SU-DHL-6 (cell line): ENCODE results near the gene PPP1R12C.

Source experiments
- H2AFZ ChIP-seq: fragments of 200-600 bp; sonication (generic); 2 replicates; pipeline ENCODE4 v1.6.1; 2014; ENCODE audit warnings: low read depth, mild to moderate bottlenecking, moderate library complexity, mixed read lengths, antibody characterized with exemption, low read length; ENCODE audit not compliant: severe bottlenecking
- H3F3A ChIP-seq: fragments of 200-600 bp; shearing (Covaris generic); 2 replicates; pipeline ENCODE4 v1.6.0; 2016; ENCODE audit warnings: antibody characterized with exemption, mild to moderate bottlenecking; ENCODE audit not compliant: insufficient read depth
- H3K27ac ChIP-seq: fragments of 200-600 bp; sonication (generic); 2 replicates; pipeline ENCODE4 v1.5.1; 2016; ENCODE audit warnings: low read depth, mild to moderate bottlenecking, low read length, moderate library complexity, mixed read lengths
- H3K27me3 ChIP-seq: fragments of 200-600 bp; sonication (generic), shearing (Covaris generic); 2 replicates; pipeline ENCODE4 v1.6.0; 2014; ENCODE audit warnings: mild to moderate bottlenecking, low read length
- H3K36me3 ChIP-seq: fragments of 200-600 bp; sonication (generic); 2 replicates; pipeline ENCODE4 v1.6.1; 2014; ENCODE audit warnings: mild to moderate bottlenecking, low read length, mixed read lengths
- H3K4me2 ChIP-seq: fragments of 300-600, 200-600 bp; shearing (Covaris generic), sonication (generic); 2 replicates; pipeline ENCODE4 v1.6.0; 2014; ENCODE audit warnings: low read length, low read depth, mild to moderate bottlenecking; ENCODE audit not compliant: poor library complexity, severe bottlenecking
- H3K4me3 ChIP-seq: fragments of 200-600 bp; sonication (generic); 2 replicates; pipeline ENCODE4 v1.5.1; 2014; ENCODE audit warnings: antibody characterized with exemption, low read length, mild to moderate bottlenecking, mixed read lengths; ENCODE audit not compliant: insufficient read depth, poor library complexity, severe bottlenecking
- H3K79me2 ChIP-seq: fragments of 200-600 bp; sonication (generic); 2 replicates; pipeline ENCODE4 v1.6.1; 2014; ENCODE audit warnings: mild to moderate bottlenecking, low read length, moderate library complexity; ENCODE audit not compliant: insufficient read depth
- H3K9ac ChIP-seq: fragments of 200-600 bp; sonication (generic); 2 replicates; pipeline ENCODE4 v1.7.0; 2014; ENCODE audit warnings: mild to moderate bottlenecking, low read length
- H3K9me2 ChIP-seq: fragments of 200-600 bp; sonication (generic); replicated peaks from 2 replicates; pipeline ENCODE4 v1.6.1; 2014; ENCODE audit warnings: low read length; ENCODE audit not compliant: insufficient read depth
- H3K9me3 ChIP-seq: fragments of 200-600 bp; sonication (generic); 2 replicates; pipeline ENCODE4 v1.6.1; 2014; ENCODE audit warnings: low read length, mixed read lengths; ENCODE audit not compliant: insufficient read depth
- H4K20me1 ChIP-seq: fragments of 200-600 bp; sonication (generic); 2 replicates; pipeline ENCODE4 v1.6.1; 2014; ENCODE audit warnings: low read depth, mild to moderate bottlenecking, antibody characterized with exemption, low read length, moderate library complexity, mixed read lengths
- CTCF ChIP-seq: fragments of 200-600 bp; sonication (generic); IDR thresholded peaks from one replicate; pipeline ENCODE4 v1.5.1; 2017; ENCODE audit warnings: antibody characterized with exemption, mild to moderate bottlenecking, low read length, moderate library complexity; ENCODE audit not compliant: insufficient read depth, poor library complexity, severe bottlenecking
- EZH2phosphoT487 ChIP-seq: fragments of 200-600 bp; sonication (generic), shearing (Covaris generic); conservative IDR thresholded peaks from 2 replicates; pipeline ENCODE4 v1.6.1; 2018; ENCODE audit warnings: mild to moderate bottlenecking, antibody characterized with exemption, low read length, moderate library complexity, mixed read lengths

PPP1R12C gene

GRCh38 chr19:55146078-55146704, 28.8 kb upstream of the PPP1R12C start:
- Histone ChIP-seq H2AFZ (no peak overlapping the region), H3K27me3 (no peaks in the 10 kb centered on the region), H3K9me3 (no peaks in the 10 kb centered on the region), H3K9ac (no peak overlapping the region), H3K36me3 (no peaks in the 10 kb centered on the region), H3K4me3 (no peak overlapping the region), H4K20me1 (no peaks in the 10 kb centered on the region), H3K27ac (no peak overlapping the region), H3K9me2 (no peaks in the 10 kb centered on the region), H3F3A (no peaks in the 10 kb centered on the region), H3K4me2 (peak overlapping the region; percentile 24), H3K79me2 (no peaks in the 10 kb centered on the region)
- peak; percentile 57 for TF ChIP-seq CTCF
- TF ChIP-seq EZH2phosphoT487: no peak

GRCh38 chr19:55145232-55145631, 27.8 kb upstream of the PPP1R12C start:
- no peak overlapping the region for H3K4me2 ChIP-seq
- no peak overlapping the region for H3K4me3 ChIP-seq
- TF ChIP-seq CTCF (no peak), EZH2phosphoT487 (no peak)
- H3K36me3 ChIP-seq: no peaks in the 10 kb centered on the region
- no peaks in the 10 kb centered on the region for H3K79me2 ChIP-seq
- no peaks in the 10 kb centered on the region for H3K9me3 ChIP-seq
- no peak overlapping the region for H3K27ac ChIP-seq
- H3F3A ChIP-seq: no peaks in the 10 kb centered on the region
- no peak overlapping the region for H2AFZ ChIP-seq
- no peaks in the 10 kb centered on the region for H3K27me3 ChIP-seq
- H3K9me2 ChIP-seq: no peaks in the 10 kb centered on the region
- H3K9ac ChIP-seq: no peak overlapping the region
- no peaks in the 10 kb centered on the region for H4K20me1 ChIP-seq

- Histone ChIP-seq H3K36me3 (no peaks in the 10 kb centered on the region), H4K20me1 (no peaks in the 10 kb centered on the region), H3K27ac (no peak overlapping the region), H2AFZ (no peak overlapping the region), H3K9me2 (no peaks in the 10 kb centered on the region), H3K27me3 (no peaks in the 10 kb centered on the region), H3F3A (no peaks in the 10 kb centered on the region), H3K4me2 (no peak overlapping the region), H3K9ac (no peak overlapping the region), H3K4me3 (no peak overlapping the region), H3K79me2 (no peaks in the 10 kb centered on the region), H3K9me3 (no peaks in the 10 kb centered on the region)
- TF ChIP-seq CTCF: no peak
- no peak for TF ChIP-seq EZH2phosphoT487
Observed at GRCh38 chr19:55141696-55142095, 24.3 kb upstream of the PPP1R12C start.
